ENCODE results near the gene EFHD2.

DNA sequence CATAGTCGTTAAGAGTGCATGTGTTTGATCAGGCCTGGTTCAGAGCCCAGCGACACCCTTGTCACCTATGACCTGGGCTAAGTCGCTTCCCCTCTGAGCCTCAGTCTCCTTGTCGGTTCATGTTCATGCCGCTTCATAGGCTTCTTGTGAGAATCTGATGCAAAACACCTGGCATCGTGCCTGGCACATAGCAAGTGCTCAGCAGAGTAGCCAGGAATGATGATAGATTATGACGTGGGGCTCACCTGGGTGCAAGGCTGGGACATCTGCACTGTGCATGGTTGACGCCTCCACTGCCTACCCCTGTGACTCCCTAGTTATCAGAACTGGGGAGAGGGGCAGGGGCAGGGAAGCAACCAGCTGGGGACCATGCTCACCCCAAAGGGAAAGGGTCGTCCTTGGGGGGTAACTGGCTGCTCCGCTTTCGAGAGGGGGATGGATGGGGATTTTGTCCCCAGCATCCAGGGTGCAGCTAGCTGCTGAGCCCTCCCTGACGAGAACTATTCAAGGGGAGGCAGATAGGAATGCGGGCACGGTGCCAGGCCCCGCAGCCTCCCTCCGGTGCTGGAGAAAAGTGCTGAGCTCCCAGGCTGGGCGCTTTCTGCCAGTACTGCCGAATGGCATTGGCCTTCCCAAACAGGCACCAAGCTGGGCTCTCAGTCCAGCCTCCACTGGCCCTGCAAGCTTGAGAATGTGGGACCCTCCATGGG is 9.3 kb downstream of the EFHD2 start:
- TF ChIP-seq, protein P1, sequence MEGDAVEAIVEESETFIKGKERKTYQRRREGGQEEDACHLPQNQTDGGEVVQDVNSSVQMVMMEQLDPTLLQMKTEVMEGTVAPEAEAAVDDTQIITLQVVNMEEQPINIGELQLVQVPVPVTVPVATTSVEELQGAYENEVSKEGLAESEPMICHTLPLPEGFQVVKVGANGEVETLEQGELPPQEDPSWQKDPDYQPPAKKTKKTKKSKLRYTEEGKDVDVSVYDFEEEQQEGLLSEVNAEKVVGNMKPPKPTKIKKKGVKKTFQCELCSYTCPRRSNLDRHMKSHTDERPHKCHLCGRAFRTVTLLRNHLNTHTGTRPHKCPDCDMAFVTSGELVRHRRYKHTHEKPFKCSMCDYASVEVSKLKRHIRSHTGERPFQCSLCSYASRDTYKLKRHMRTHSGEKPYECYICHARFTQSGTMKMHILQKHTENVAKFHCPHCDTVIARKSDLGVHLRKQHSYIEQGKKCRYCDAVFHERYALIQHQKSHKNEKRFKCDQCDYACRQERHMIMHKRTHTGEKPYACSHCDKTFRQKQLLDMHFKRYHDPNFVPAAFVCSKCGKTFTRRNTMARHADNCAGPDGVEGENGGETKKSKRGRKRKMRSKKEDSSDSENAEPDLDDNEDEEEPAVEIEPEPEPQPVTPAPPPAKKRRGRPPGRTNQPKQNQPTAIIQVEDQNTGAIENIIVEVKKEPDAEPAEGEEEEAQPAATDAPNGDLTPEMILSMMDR (conservative IDR thresholded peaks at IDR 0.05 in 1 of 2, IDR thresholded peaks at IDR 0.05 in 1 of 2; ENCODE audit: low read depth in 1 of 2, low read length in 2 of 2), result no peak
- TF ChIP-seq EZH2 (IDR thresholded peaks at IDR 0.05; ENCODE audit: low read length, missing control alignments), result no peak

All from fibroblast of lung (primary cell).